H9 (cell line): Measurements from ENCODE around the gene CHAF1B. TPM values are rescaled to one million over a fixed set of nuclear protein-coding genes. Genes with fewer than 3 reads are reported as not detected.
"Not testable (repeated sequence)": the region's sequence is repeated elsewhere in the genome, so short reads cannot be mapped to it uniquely, and the experiment has no call there.

Source experiments
- DNase-seq: peaks from one replicate; pipeline ENCODE4 v3.0.0-alpha.2; 2017
- H2AFZ ChIP-seq: one replicate; pipeline ENCODE4 v1.6.1; 2013; ENCODE audit warnings: mild to moderate bottlenecking, low read length, control low read depth, moderate library complexity
- H2AK5ac ChIP-seq: 2 replicates; pipeline ENCODE4 v1.6.1; 2013; ENCODE audit warnings: low read length, control low read depth, mixed read lengths; ENCODE audit not compliant: insufficient read length
- H2BK120ac ChIP-seq: one replicate; pipeline ENCODE4 v1.6.1; 2013; ENCODE audit warnings: low read depth, mild to moderate bottlenecking, low read length, control low read depth, inconsistent platforms; ENCODE audit not compliant: poor library complexity, severe bottlenecking
- H2BK12ac ChIP-seq: 2 replicates; pipeline ENCODE4 v1.6.1; 2013; ENCODE audit warnings: low read length, control low read depth, mixed read lengths, low read depth; ENCODE audit not compliant: insufficient read length
- H2BK15ac ChIP-seq: 2 replicates; pipeline ENCODE4 v1.6.1; 2013; ENCODE audit warnings: low read depth, low read length, control low read depth
- H2BK20ac ChIP-seq: one replicate; pipeline ENCODE4 v1.6.1; 2013; ENCODE audit warnings: low read depth, mild to moderate bottlenecking, low read length, control low read depth, inconsistent platforms; ENCODE audit not compliant: poor library complexity, severe bottlenecking
- H2BK5ac ChIP-seq: 2 replicates; pipeline ENCODE4 v1.6.1; 2013; ENCODE audit warnings: low read length, control low read depth, mixed read lengths; ENCODE audit not compliant: insufficient read length
- H3K14ac ChIP-seq: 2 replicates; pipeline ENCODE4 v1.6.1; 2013; ENCODE audit warnings: low read length, control low read depth; ENCODE audit not compliant: insufficient read depth
- H3K18ac ChIP-seq: 2 replicates; pipeline ENCODE4 v1.6.1; 2013; ENCODE audit warnings: low read depth, mild to moderate bottlenecking, mixed read lengths, low read length, control low read depth; ENCODE audit not compliant: insufficient read length
- H3K23ac ChIP-seq: 2 replicates; pipeline ENCODE4 v1.6.1; 2013; ENCODE audit warnings: low read length, control low read depth, mixed read lengths, low read depth; ENCODE audit not compliant: insufficient read length
- H3K23me2 ChIP-seq: 2 replicates; pipeline ENCODE4 v1.6.1; 2013; ENCODE audit warnings: low read depth, mild to moderate bottlenecking, mixed read lengths, low read length, control low read depth; ENCODE audit not compliant: insufficient read length, poor library complexity, severe bottlenecking
- H3K27ac ChIP-seq: 2 replicates; pipeline ENCODE4 v1.5.1; 2013; ENCODE audit warnings: low read length, control low read depth, mixed read lengths, low read depth; ENCODE audit not compliant: insufficient read length
- H3K27me3 ChIP-seq: 2 replicates; pipeline ENCODE4 v1.6.1; 2013; ENCODE audit warnings: low read length, control low read depth, inconsistent platforms; ENCODE audit not compliant: insufficient read depth
- H3K4ac ChIP-seq: 2 replicates; pipeline ENCODE4 v1.6.1; 2013; ENCODE audit warnings: low read depth, mild to moderate bottlenecking, control low read depth, inconsistent platforms, low read length, moderate library complexity
- H3K4me1 ChIP-seq: 2 replicates; pipeline ENCODE4 v1.6.1; 2013; ENCODE audit warnings: low read length, control low read depth, inconsistent platforms; ENCODE audit not compliant: insufficient read depth
- H3K4me2 ChIP-seq: 2 replicates; pipeline ENCODE4 v1.6.1; 2013; ENCODE audit warnings: low read length, control low read depth, mixed read lengths; ENCODE audit not compliant: insufficient read length, insufficient read depth
- H3K56ac ChIP-seq: 2 replicates; pipeline ENCODE4 v1.6.1; 2013; ENCODE audit warnings: low read depth, mild to moderate bottlenecking, mixed read lengths, low read length, control low read depth; ENCODE audit not compliant: insufficient read length
- H3K79me1 ChIP-seq: 2 replicates; pipeline ENCODE4 v1.6.1; 2013; ENCODE audit warnings: low read depth, mild to moderate bottlenecking, moderate library complexity, low read length, control low read depth, inconsistent platforms; ENCODE audit not compliant: insufficient read depth, poor library complexity, severe bottlenecking
- H3K79me2 ChIP-seq: 2 replicates; pipeline ENCODE4 v1.6.1; 2013; ENCODE audit warnings: low read length, control low read depth, inconsistent platforms; ENCODE audit not compliant: insufficient read depth
- H3K9ac ChIP-seq: 2 replicates; pipeline ENCODE4 v1.6.1; 2013; ENCODE audit warnings: low read length, control low read depth, mixed read lengths; ENCODE audit not compliant: insufficient read length; ENCODE audit errors: extremely low read depth
- H3K9me3 ChIP-seq: one replicate; pipeline ENCODE4 v1.6.1; 2013; ENCODE audit warnings: low read depth, low read length, inconsistent platforms; ENCODE audit not compliant: control insufficient read depth
- H3T11ph ChIP-seq: one replicate; pipeline ENCODE4 v1.6.1; 2013; ENCODE audit warnings: mild to moderate bottlenecking, low read length, control low read depth, inconsistent platforms
- H4K20me1 ChIP-seq: one replicate; pipeline ENCODE4 v1.6.1; 2013; ENCODE audit not compliant: control insufficient read depth, insufficient read length, insufficient read depth
- H4K5ac ChIP-seq: 2 replicates; pipeline ENCODE4 v1.6.1; 2013; ENCODE audit warnings: low read depth, mild to moderate bottlenecking, mixed read lengths, low read length, control low read depth; ENCODE audit not compliant: insufficient read length
- H4K8ac ChIP-seq: replicated peaks from 2 replicates; pipeline ENCODE4 v1.6.1; 2013; ENCODE audit warnings: low read length, control low read depth, mixed read lengths, low read depth; ENCODE audit not compliant: insufficient read length
- H4K91ac ChIP-seq: 2 replicates; pipeline ENCODE4 v1.6.1; 2013; ENCODE audit warnings: low read depth, mild to moderate bottlenecking, moderate library complexity, mixed read lengths, low read length, control low read depth; ENCODE audit not compliant: insufficient read length
- H3K27ac Mint-ChIP-seq, 3 experiments: 2 replicates in 2 of 3; 3 replicates in 1 of 3; pipeline ENCODE4 v1.8.0; 2020 to 2021; ENCODE audit warnings: mixed read lengths in 3 of 3, mild to moderate bottlenecking in 1 of 3, moderate library complexity in 1 of 3
- H3K27me3 Mint-ChIP-seq: 2 replicates; pipeline ENCODE4 v1.8.0; 2021; ENCODE audit warnings: low read depth, mild to moderate bottlenecking, moderate library complexity, mixed read lengths
- H3K36me3 Mint-ChIP-seq, 3 experiments: 2 replicates in 2 of 3; 3 replicates in 1 of 3; pipeline ENCODE4 v1.8.0; 2020 to 2021; ENCODE audit warnings: low read depth in 3 of 3, mixed read lengths in 3 of 3; ENCODE audit not compliant: insufficient read depth in 1 of 3
- H3K4me1 Mint-ChIP-seq, 2 experiments: 2 replicates each; pipeline ENCODE4 v1.8.0; 2020; ENCODE audit warnings: mixed read lengths in 2 of 2
- H3K4me3 Mint-ChIP-seq, 2 experiments: 2 replicates in 1 of 2; 3 replicates in 1 of 2; pipeline ENCODE4 v1.8.0; 2020 to 2021; ENCODE audit warnings: mild to moderate bottlenecking in 2 of 2, mixed read lengths in 2 of 2, moderate library complexity in 1 of 2
- H3K9me3 Mint-ChIP-seq, 2 experiments: 2 replicates in 1 of 2; 3 replicates in 1 of 2; pipeline ENCODE4 v1.8.0; 2020; ENCODE audit warnings: mild to moderate bottlenecking in 2 of 2, mixed read lengths in 2 of 2, moderate library complexity in 1 of 2
- CTCF ChIP-seq: fragments of 200-600 bp; sonication (generic); conservative IDR thresholded peaks from 3 replicates; pipeline ENCODE4 v1.8.0; 2021; ENCODE audit warnings: antibody characterized with exemption, mild to moderate bottlenecking
- WGBS: extraction: QIAGEN DNeasy Blood & Tissue Kit; methylation state at CpG from one replicate; pipeline ENCODE4 v1.1.7; 2013; ENCODE audit warnings: missing lambda C conversion rate, low lambda C conversion rate, mixed read lengths; ENCODE audit not compliant: insufficient read length; ENCODE audit errors: extremely low coverage; 5-methylcytosine and 5-hydroxymethylcytosine counted together
- total RNA-seq: library from RNA; stranded (reverse); gene quantifications from 2 replicates; pipeline ENCODE4 v1.2.1, GENCODE V29; 2021

The CHAF1B gene
- total RNA-seq, 1 experiment from 2014 or later: 19.3 TPM

- Histone ChIP-seq H3K23ac (no peak overlapping the region), H3T11ph (no peak overlapping the region), H2BK120ac (no peak overlapping the region), H3K56ac (no peak overlapping the region), H3K27ac (no peak overlapping the region), H4K20me1 (no peaks in the 10 kb centered on the region), H3K18ac (no peak overlapping the region), H3K9me3 (no peaks in the 10 kb centered on the region), H3K27me3 (no peaks in the 10 kb centered on the region), H3K79me2 (no peaks in the 10 kb centered on the region), H4K5ac (no peak overlapping the region), H3K14ac (no peak overlapping the region), H3K9ac (no peak overlapping the region), H2BK15ac (no peak overlapping the region), H3K4me1 (no peaks in the 10 kb centered on the region), H3K4me2 (no peak overlapping the region), H3K4ac (no peak overlapping the region), H4K91ac (no peak overlapping the region), H2AFZ (no peak overlapping the region), H3K79me1 (no peaks in the 10 kb centered on the region), H4K8ac (no peak overlapping the region), H2AK5ac (no peak overlapping the region), H2BK5ac (no peak overlapping the region), H2BK20ac (no peak overlapping the region), H3K23me2 (peaks cover 4% of the 10 kb centered on the region), H2BK12ac (no peak overlapping the region)
- peak overlapping the region in 1 of 3 experiments; percentile 8; a peak in 1 of 7 replicates for H3K27ac Mint-ChIP-seq
- no peaks in the 10 kb centered on the region for H3K9me3 Mint-ChIP-seq
- H3K4me3 Mint-ChIP-seq: no peak overlapping the region
- no peaks in the 10 kb centered on the region for H3K27me3 Mint-ChIP-seq
- no peak for TF ChIP-seq CTCF
- no CpG with 5 or more reads among the region's 9 CpGs for WGBS
- H3K4me1 Mint-ChIP-seq: peaks cover 8 to 11% of the 10 kb centered on the region in 2 experiments
- DNase-seq: no peak
- peaks cover 4 to 20% (median 18%) of the 10 kb centered on the region in 3 experiments; a peak in 6 of 7 replicates for H3K36me3 Mint-ChIP-seq
Measured at GRCh38 chr21:36381841-36382589, 3.2 kb upstream of the CHAF1B start.

GRCh38 chr21:36382722-36383121, 2.5 kb upstream of the CHAF1B start:
- not testable (repeated sequence) for H3K9ac ChIP-seq, H3T11ph ChIP-seq, H2BK5ac ChIP-seq, H3K27ac ChIP-seq, H3K18ac ChIP-seq, H3K4ac ChIP-seq, H3K4me3 Mint-ChIP-seq, H3K4me1 ChIP-seq, H3K23ac ChIP-seq, DNase-seq, H2AFZ ChIP-seq, H2BK20ac ChIP-seq, H3K4me2 ChIP-seq, H2AK5ac ChIP-seq, H2BK120ac ChIP-seq, H3K9me3 Mint-ChIP-seq, H3K23me2 ChIP-seq, H4K8ac ChIP-seq, H3K27ac Mint-ChIP-seq, H3K79me2 ChIP-seq, H3K56ac ChIP-seq, H3K27me3 Mint-ChIP-seq, H4K91ac ChIP-seq, H4K5ac ChIP-seq, H4K20me1 ChIP-seq, H3K9me3 ChIP-seq, H2BK15ac ChIP-seq, H3K14ac ChIP-seq, H2BK12ac ChIP-seq, H3K27me3 ChIP-seq, H3K79me1 ChIP-seq
- Mint-ChIP-seq H3K4me1 (peaks cover 11 to 14% of the 10 kb centered on the region in 2 experiments), H3K36me3 (peaks cover 6 to 18% (median 17%) of the 10 kb centered on the region in 3 experiments; a peak in 6 of 7 replicates)
- no CpG with 5 or more reads among the region's 10 CpGs for WGBS
